GM18505 (cell line): ENCODE data around the gene MSL1.

Source experiments
- ATAC-seq: cut with Tn5 transposase; IDR thresholded peaks from one replicate; pipeline ENCODE4 v1.9.1; 2021; ENCODE audit not compliant: unreplicated experiment
- POLR2A ChIP-seq: IDR thresholded peaks from 4 replicates; pipeline ENCODE4 v1.6.1; 2011; ENCODE audit warnings: borderline replicate concordance; ENCODE audit not compliant: insufficient read depth, insufficient read length; ENCODE audit errors: extremely low read depth

Gene MSL1

GRCh38 chr17:40095351-40095943 lies 26.3 kb upstream of the MSL1 start:
- TF ChIP-seq POLR2A, result no peak
- no peak for ATAC-seq

GRCh38 chr17:40095944-40096791 lies 25.6 kb upstream of the MSL1 start:
- peak; percentile 47 for TF ChIP-seq POLR2A
- no peak for ATAC-seq

- TF ChIP-seq POLR2A, result no peak
- ATAC-seq, result no peak
Measured at GRCh38 chr17:40097087-40097486, 24.7 kb upstream of the MSL1 start.

- TF ChIP-seq POLR2A, result no peak
- ATAC-seq, result no peak
Measured at GRCh38 chr17:40097931-40098845, 23.6 kb upstream of the MSL1 start.

GRCh38 chr17:40098846-40099618 lies 22.7 kb upstream of the MSL1 start:
- peak; percentile 59 for ATAC-seq
- no peak for TF ChIP-seq POLR2A

GRCh38 chr17:40099619-40100418 lies 22.0 kb upstream of the MSL1 start:
- no peak for ATAC-seq
- no peak for TF ChIP-seq POLR2A

- ATAC-seq, result no peak
Measured at GRCh38 chr17:40100419-40100668, 21.4 kb upstream of the MSL1 start, which contains the start of gene NR1D1. TSS of gene NR1D1 (minus strand) at chr17:40100589. CDS start at chr17:40100094, 495 bp downstream.

GRCh38 chr17:40100669-40101366 lies 21.0 kb upstream of the MSL1 start:
- ATAC-seq, result no peak

More at GRCh38 chr17:40100419-40100668, 21.4 kb upstream of the MSL1 start, which contains the start of gene NR1D1:
- no peak for TF ChIP-seq POLR2A

GRCh38 chr17:40101367-40102210 lies 20.2 kb upstream of the MSL1 start:
- no peak for ATAC-seq
- no peak for TF ChIP-seq POLR2A

More at GRCh38 chr17:40100669-40101366, 21.0 kb upstream of the MSL1 start:
- TF ChIP-seq POLR2A, result peak; percentile 61

- no peak for TF ChIP-seq POLR2A
- no peak for ATAC-seq
Measured at GRCh38 chr17:40103071-40103661, 18.6 kb upstream of the MSL1 start.

- ATAC-seq, result no peak
- no peak for TF ChIP-seq POLR2A
Measured at GRCh38 chr17:40103688-40104087, 18.1 kb upstream of the MSL1 start.
